ENCODE data around the gene LAMTOR2.

The LAMTOR2 gene

DNA sequence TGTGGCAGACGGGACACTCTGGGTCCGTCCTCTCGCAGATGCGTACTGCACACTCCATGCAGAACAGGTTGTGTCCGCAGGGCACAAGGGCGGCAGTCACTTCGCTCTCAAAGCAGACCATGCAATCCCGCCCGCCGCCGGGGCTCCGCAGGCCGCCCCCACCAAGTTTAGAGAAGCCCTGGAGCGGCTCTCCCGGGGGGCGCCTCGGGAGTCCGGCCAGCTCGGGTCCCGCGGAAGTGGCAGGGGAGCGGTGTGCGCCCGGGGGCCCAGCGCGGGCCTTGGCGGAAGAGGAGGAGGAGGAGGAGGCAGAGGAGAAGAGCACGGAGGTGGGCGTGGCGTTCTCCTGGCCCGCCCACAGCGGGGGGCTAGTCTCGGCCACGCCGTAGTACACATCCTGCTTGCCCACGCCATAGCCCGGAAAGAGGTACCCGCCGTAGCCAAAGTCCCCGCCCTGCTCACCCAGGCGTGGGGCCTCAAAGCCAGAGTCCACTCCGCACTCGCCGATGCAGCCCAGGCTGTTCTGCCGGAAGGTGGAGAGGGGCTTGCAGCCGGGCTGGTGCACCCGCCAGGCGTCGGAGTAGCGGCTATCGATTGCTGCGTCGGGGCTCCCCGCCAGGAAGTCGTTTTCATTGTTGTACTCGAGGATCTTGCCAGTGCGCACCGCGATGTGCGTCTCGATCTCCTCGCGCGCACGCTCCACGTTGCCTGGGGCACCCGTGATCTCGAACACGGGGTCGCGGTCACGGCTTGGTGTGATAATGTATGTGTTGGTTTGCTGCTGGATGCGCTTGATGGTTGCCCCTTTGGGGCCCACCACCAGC is 22.2 kb downstream of the LAMTOR2 start:
- DNase-seq (ENCODE audit: low read depth in 2 of 2) = no peak

GRCh38 chr1:156077430-156077760 is 22.8 kb downstream of the LAMTOR2 start:
- no peak for DNase-seq (ENCODE audit: low read depth in 2 of 2)

DNA sequence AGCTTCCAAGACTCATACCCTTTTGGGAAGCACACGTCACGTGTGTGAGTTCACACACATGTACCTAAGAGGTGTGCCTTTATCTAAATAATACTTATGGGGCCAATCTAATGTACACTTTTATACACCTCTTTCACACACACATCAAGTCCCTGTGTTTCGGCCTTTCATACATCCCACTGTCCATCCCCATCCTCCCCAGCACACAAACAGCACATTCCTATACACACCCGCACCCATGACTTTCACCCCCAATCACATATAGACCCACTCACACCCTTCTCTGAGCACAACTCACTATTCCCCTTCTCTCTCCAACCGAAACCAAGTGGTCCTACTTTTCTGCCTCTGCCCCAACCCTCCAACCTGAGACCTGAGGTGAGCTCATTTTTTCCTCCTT is 24.1 kb downstream of the LAMTOR2 start:
- DNase-seq (ENCODE audit: low read depth in 2 of 2) = no peak

GRCh38 chr1:156079762-156080161 is 25.2 kb downstream of the LAMTOR2 start:
- DNase-seq (ENCODE audit: low read depth in 2 of 2) = no peak

DNA sequence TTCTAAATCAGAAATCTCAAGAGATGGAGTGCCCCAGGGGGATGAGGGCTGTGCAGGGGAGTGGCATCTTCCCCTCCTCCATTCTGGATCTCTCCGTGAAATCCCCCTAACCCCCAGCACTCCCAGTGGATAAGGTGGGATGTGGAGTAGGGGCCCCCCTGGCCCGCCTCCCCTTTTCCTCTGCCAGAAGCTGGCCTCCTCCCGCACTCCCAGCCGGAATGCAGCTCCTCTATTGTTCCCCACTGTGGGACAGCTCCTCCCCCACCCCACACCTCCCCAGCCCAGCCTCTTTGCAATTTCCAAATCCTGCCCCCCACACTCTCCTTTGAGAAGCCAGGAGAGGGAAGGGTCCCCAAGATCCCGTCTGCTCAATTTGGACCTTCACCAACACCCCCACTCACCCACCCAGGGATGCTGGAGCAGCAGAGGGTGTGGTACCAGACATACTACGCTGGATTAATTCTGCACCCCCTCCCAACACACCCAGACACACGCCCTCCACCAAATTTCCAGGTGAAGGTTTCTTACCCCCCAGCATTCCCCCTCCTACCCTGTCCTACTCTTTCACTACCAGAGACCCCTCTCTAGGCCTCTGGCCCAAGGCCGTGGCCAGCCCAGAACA is 25.8 kb downstream of the LAMTOR2 start:
- no peak for DNase-seq (ENCODE audit: low read depth in 2 of 2)

DNA sequence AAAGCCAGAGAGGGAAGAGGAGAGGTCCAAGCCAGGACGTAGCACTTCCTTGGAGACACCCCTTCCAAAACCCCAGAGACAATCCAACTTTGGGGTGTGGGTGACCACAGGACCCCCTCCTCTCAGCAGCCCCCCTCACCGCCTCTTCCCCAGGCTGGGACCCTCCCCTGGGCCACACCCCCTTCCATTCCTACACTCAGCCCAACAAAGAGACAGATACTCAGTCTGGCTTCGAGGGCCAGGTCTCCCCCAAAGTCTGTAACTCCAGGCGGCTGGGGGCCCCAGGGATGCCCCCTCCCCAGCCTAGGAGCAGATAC is 26.2 kb downstream of the LAMTOR2 start:
- DNase-seq (ENCODE audit: low read depth in 2 of 2) = no peak

DNA sequence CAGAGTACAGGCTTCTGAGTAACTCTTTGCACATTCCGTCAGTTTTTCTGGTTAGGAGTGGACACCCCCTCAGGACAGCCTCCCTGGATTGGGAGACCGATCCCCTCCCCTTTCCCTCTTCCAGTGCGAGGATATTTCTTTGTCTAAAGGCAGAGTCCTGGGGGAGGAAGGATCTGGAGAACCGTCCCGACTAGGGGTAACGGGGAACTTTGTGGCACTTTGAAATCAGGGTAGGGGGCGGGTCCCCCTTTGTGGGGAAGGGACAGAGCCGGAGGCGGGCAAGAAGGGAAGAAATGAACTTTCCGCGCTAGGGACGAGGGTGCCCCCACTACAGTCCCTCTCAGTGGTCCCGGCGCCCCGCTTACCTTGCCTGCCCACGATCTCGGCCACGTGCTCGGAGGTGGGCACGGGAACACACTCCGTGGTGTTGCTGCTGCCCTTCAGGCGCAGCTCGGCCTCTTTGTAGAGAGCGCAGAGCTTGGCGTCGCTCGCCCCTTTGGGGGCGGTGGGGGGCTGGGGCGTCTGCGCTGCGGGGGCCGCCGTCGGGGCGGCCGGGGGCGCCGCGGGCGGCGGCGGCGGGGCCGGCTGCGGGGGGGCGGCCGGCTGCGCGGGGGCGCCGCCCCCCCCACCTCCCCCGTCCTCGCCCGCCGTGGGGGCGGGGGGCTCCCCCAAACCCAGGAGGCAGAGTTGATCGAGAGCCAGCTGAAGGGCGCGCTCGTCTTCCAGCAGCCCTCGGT is 26.8 kb downstream of the LAMTOR2 start:
- DNase-seq (ENCODE audit: low read depth in 2 of 2) = no peak

DNA sequence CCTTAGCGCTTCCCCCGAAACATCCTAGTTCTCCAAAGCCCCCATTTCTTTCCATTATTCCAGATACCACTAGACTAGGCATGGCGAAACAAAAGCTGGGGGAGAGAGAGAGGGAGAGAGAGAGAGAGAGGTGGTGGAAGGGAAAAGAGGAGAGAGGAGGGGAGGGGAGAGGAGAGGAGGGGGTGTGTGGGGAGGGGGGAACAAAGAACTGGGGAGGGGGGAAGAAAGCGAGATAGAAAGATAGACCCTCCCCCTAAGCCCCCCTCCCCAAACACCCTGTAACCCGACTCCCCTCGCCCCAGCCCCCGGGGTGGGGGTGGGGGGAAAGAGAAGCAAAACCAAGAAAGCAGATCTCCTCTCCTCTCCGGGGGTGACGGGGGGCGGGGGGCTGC is 27.3 kb downstream of the LAMTOR2 start:
- no peak for DNase-seq (ENCODE audit: low read depth in 2 of 2)

DNA sequence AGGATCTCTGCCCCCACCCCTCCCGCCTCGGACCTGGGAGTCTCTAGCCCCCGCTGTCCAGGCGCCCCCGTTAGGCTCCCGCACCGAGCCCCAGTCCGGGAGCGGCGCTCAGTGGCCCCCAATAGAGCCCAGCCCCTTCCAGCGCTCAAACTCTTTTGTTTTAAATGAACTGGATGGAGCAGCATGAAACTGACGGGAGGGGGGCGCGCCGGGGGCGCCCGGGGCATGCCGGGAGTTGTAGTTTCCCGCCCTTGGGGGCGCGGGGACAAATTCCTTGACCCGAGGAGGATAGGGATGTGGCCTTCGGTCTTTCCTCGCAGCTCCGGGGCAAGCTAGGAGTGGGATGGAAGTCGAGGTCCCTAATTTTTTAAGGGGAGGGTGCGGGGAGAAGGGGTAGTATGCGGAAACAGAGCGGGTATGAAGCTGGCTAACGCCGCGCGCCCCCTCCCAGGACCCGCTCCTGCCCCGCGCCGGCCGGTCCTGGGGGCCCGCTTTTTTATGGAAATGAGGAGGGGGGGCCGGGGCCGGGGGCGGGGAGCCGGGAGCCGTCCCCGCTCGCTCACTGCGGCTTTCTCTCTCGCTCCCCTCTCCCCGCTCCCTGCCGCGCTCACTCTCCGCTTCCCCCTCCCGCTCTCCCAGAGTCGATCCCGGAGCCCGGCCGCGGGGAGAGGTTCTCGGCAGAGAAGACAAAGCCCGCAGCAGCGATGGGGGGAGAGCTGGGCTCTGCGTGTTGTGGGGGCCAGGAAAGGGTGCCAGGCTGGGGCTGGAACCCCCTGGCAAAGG is 27.9 kb downstream of the LAMTOR2 start, which contains the start of gene MEX3A:
MEX3A (minus strand) TSS at position 157 of the 783 bp plus-strand sequence. CDS start 467 bp downstream, outside the sequence.
- DNase-seq (ENCODE audit: low read depth in 2 of 2) = peak; percentile 48 to 50

GRCh38 chr1:156083800-156084790 is 29.5 kb downstream of the LAMTOR2 start:
- DNase-seq (ENCODE audit: low read depth in 2 of 2) = no peak

GRCh38 chr1:156086256-156086662 is 31.7 kb downstream of the LAMTOR2 start:
- no peak for DNase-seq (ENCODE audit: low read depth in 2 of 2)

DNA sequence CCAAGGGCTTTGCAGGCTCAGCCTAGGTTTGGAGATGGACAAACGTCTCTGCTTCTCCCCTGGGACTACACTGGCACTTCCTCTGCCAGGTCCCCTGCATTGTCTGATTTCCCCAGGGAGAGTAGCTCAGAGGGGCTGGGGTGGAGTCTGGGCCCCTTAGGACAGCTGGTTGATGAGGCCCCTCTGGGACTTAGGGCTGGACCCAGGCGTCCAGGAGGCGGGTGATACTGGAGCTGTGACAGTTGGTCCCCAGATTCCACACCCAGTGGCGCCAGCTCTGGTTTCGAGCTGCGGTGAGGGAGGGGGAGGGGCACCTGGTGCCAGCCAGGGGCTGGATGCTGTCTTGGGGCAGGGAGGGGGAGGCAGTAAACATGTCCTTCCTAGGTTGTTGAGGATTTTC is 35.1 kb downstream of the LAMTOR2 start:
- DNase-seq (ENCODE audit: low read depth in 2 of 2) = no peak

DNA sequence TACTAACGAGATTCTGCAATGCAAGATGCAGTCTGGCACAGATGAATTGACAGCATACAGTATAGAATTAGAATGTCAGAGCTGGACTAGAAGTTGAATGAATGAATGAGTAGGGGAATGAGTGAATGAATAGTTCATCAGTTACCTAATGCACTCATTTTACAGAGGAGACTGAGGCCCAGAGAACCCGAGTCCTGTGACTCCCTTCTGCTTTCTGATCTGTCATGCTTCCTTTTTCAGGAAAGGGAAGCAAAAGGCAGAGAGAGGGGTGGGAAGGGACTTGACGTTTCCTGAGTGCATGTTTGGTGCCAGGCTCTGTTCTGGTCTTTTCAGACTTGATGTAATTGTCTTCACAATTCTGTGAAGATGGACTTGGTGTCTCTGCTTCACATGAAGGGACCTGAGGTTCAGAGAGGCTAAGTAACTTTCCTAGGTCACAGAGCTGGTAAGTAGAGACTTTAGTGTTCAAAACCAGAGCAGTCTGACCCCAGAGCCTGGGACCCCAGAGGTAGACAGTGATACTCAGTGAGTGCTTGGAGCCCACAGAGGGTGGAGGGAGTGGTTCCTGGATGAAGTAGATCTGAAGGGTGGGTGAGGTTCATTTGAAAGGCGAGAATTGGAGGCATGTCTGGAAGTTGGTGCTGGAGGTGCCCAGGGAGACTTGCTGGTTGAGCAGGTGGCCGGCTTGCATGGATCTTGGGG is 35.7 kb downstream of the LAMTOR2 start:
- DNase-seq (ENCODE audit: low read depth in 2 of 2) = no peak

GRCh38 chr1:156090840-156091188 is 36.2 kb downstream of the LAMTOR2 start:
- peak; percentile 84 to 85 for DNase-seq (ENCODE audit: low read depth in 2 of 2)

DNA sequence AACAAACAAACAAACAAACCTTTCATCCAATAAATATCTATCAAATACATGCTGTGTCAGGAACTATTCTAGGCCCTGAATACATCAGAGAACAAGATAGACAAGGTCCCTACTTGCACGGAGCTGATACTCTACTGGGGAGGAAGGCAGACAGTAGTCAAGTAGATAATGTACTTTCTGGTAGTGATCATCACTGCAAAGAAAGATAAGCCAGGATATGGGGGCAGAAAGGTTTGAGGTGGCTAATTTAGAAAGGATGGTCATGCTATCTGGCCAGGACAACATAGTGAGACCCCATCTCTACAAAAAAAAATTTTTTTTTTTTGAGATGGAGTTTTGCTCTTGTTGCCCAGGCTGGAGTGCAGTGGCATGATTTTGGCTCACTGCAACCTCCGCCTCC is 37.0 kb downstream of the LAMTOR2 start:
- no peak for DNase-seq (ENCODE audit: low read depth in 2 of 2)

GRCh38 chr1:156095906-156096508 is 41.4 kb downstream of the LAMTOR2 start:
- no peak for DNase-seq (ENCODE audit: low read depth in 2 of 2)

GRCh38 chr1:156096640-156097391 is 42.2 kb downstream of the LAMTOR2 start:
- DNase-seq (ENCODE audit: low read depth in 2 of 2) = peak; percentile 87 to 88

DNA sequence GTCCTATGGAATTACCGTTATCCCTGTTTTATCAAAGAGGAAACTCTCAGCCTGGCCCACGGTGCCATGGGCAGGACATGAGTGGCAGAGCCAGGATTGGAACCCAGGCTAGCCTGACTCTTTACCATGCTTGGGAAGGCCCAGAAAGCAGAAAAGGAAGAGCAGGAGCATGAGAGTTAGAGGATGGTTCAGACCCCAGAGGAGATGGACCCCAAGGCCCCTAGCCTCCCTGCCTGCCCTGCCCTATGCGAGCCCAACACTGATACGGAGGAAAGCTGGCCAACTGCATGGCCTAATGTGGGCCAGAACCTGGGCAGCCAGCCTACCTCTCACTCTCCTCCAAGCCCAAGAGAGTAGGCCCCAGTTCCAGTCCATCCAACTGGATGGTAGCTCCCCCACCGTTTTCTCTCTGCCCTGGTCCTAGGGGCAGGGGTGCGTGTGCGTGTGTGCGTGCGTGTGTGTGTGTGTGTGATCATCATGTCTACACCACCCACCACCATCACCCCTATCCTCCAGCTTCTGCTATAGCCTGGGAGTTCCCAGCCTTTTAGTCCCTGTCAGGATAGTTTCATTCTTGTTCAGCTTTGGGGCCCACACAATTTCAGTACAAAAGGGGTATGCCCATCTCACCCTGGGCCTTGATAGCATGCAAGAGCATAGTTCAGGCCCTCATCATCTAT is 43.1 kb downstream of the LAMTOR2 start:
- peak in 1 of 2 donors; percentile 47 for DNase-seq (ENCODE audit: low read depth in 2 of 2)

DNA sequence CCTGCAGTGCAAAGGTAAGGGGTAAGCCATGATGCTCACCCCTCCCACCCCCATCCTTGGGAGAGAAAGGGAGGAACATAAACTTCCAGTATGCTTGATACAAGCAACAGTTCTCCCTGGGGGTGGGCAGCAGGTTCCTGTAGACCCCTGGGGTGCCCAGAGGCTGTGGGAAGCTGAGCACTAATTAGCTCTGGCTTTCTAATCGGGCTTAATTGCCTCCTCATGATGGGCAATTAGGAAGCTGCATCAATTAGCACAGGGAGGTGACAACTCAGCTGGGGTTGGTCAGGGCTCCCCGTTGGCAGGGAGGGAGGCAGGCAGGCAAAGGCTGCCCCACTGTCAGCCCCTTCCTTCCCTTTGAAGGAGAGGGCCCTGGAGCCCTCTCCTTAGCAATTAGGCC is 44.2 kb downstream of the LAMTOR2 start:
- DNase-seq (ENCODE audit: low read depth in 2 of 2) = no peak
